Astrocyte (in vitro differentiated cells and primary cell): ENCODE data around the gene LZTS3. TPM values are rescaled to one million over a fixed set of nuclear protein-coding genes. Genes with fewer than 3 reads are reported as not detected.
A peak's percentile ranks its signal among the peaks of the same experiment; 100 is the strongest.

Experiments used
- DNase-seq: peaks from one replicate; pipeline ENCODE4 v3.0.0-alpha.2; 2010; ENCODE audit warnings: low read depth
- FAIRE-seq: peaks from 2 replicates; lab custom pipeline; 2011; peaks lifted over from hg19 to GRCh38; lab: Jason Lieb, UNC
- H2AFZ ChIP-seq: 2 replicates; pipeline ENCODE4 v1.6.0; 2012; ENCODE audit warnings: low read depth, low read length, inconsistent platforms
- H3K27ac ChIP-seq: 2 replicates; pipeline ENCODE4 v1.5.1; 2011; ENCODE audit warnings: low read depth, low read length, inconsistent platforms
- H3K27me3 ChIP-seq: 2 replicates; pipeline ENCODE4 v1.6.0; 2011; ENCODE audit warnings: low read length, inconsistent platforms; ENCODE audit not compliant: insufficient read depth
- H3K36me3 ChIP-seq: 2 replicates; pipeline ENCODE4 v1.5.1; 2011; ENCODE audit warnings: low read length, inconsistent platforms; ENCODE audit not compliant: insufficient read depth
- H3K4me1 ChIP-seq: 2 replicates; pipeline ENCODE4 v1.5.1; 2011; ENCODE audit warnings: low read length, inconsistent platforms; ENCODE audit not compliant: insufficient read depth
- H3K4me2 ChIP-seq: 2 replicates; pipeline ENCODE4 v1.6.0; 2012; ENCODE audit warnings: low read length, inconsistent platforms
- H3K4me3 ChIP-seq: 2 replicates; pipeline ENCODE4 v1.5.1; 2011; ENCODE audit warnings: low read depth, mild to moderate bottlenecking, low read length, inconsistent platforms; ENCODE audit not compliant: insufficient read depth
- H3K79me2 ChIP-seq: 2 replicates; pipeline ENCODE4 v1.6.0; 2012; ENCODE audit warnings: mild to moderate bottlenecking, low read length, inconsistent platforms; ENCODE audit not compliant: insufficient read depth
- H3K9ac ChIP-seq: 2 replicates; pipeline ENCODE4 v1.6.0; 2012; ENCODE audit warnings: mild to moderate bottlenecking, low read length, inconsistent platforms
- H3K9me3 ChIP-seq: 2 replicates; pipeline ENCODE4 v1.5.1; 2012; ENCODE audit warnings: low read depth, mild to moderate bottlenecking, low read length, inconsistent platforms; ENCODE audit not compliant: insufficient read depth
- H4K20me1 ChIP-seq: 2 replicates; pipeline ENCODE4 v1.6.0; 2012; ENCODE audit warnings: low read length, inconsistent platforms; ENCODE audit not compliant: insufficient read depth
- H3K27ac Mint-ChIP-seq: one replicate; pipeline ENCODE4 v1.8.0; 2021; ENCODE audit warnings: mild to moderate bottlenecking, mixed read lengths; ENCODE audit not compliant: unreplicated experiment
- H3K27me3 Mint-ChIP-seq: one replicate; pipeline ENCODE4 v1.8.0; 2021; ENCODE audit warnings: low read depth, mixed read lengths; ENCODE audit not compliant: unreplicated experiment
- H3K36me3 Mint-ChIP-seq: one replicate; pipeline ENCODE4 v1.8.0; 2021; ENCODE audit warnings: low read depth, mixed read lengths; ENCODE audit not compliant: unreplicated experiment
- H3K4me1 Mint-ChIP-seq: one replicate; pipeline ENCODE4 v1.8.0; 2021; ENCODE audit warnings: low read depth, mixed read lengths; ENCODE audit not compliant: unreplicated experiment
- H3K4me3 Mint-ChIP-seq: one replicate; pipeline ENCODE4 v1.8.0; 2021; ENCODE audit warnings: mild to moderate bottlenecking, moderate library complexity, mixed read lengths; ENCODE audit not compliant: unreplicated experiment
- H3K9me3 Mint-ChIP-seq: one replicate; pipeline ENCODE4 v1.8.0; 2021; ENCODE audit warnings: mild to moderate bottlenecking, mixed read lengths; ENCODE audit not compliant: unreplicated experiment
- CTCF ChIP-seq: IDR thresholded peaks from 2 replicates; pipeline ENCODE4 v1.5.1; 2011; ENCODE audit warnings: low read depth, mild to moderate bottlenecking, inconsistent platforms, low read length, moderate library complexity; ENCODE audit not compliant: insufficient read depth
- EZH2 ChIP-seq: IDR thresholded peaks from 2 replicates; pipeline ENCODE4 v1.6.1; 2012; ENCODE audit warnings: mild to moderate bottlenecking, low read length, inconsistent platforms; ENCODE audit not compliant: insufficient read depth
- total RNA-seq: library from RNA; stranded (reverse); gene quantifications from 2 replicates; pipeline ENCODE4 v1.2.1, GENCODE V29; 2021

Gene LZTS3
- total RNA-seq, 1 donor from 2014 or later, result 12.6 TPM

- Histone ChIP-seq H3K27me3 (peaks cover 7% of the 10 kb centered on the region), H3K4me3 (no peak overlapping the region), H3K36me3 (no peaks in the 10 kb centered on the region), H2AFZ (no peak overlapping the region), H3K27ac (no peak overlapping the region), H3K4me1 (peaks cover 7% of the 10 kb centered on the region), H3K9ac (no peak overlapping the region), H3K9me3 (no peaks in the 10 kb centered on the region), H4K20me1 (peaks cover 15% of the 10 kb centered on the region), H3K4me2 (no peak overlapping the region), H3K79me2 (no peaks in the 10 kb centered on the region)
- Mint-ChIP-seq H3K4me3 (peak overlapping the region; percentile 20), H3K27ac (no peak overlapping the region), H3K27me3 (peaks cover 14% of the 10 kb centered on the region), H3K9me3 (no peaks in the 10 kb centered on the region), H3K36me3 (peaks cover 8% of the 10 kb centered on the region), H3K4me1 (no peaks in the 10 kb centered on the region)
- no peak for FAIRE-seq
- TF ChIP-seq CTCF (no peak), EZH2 (no peak)
- DNase-seq, result no peak
Measured at GRCh38 chr20:3168079-3168828, 5.1 kb downstream of the LZTS3 start.

DNA sequence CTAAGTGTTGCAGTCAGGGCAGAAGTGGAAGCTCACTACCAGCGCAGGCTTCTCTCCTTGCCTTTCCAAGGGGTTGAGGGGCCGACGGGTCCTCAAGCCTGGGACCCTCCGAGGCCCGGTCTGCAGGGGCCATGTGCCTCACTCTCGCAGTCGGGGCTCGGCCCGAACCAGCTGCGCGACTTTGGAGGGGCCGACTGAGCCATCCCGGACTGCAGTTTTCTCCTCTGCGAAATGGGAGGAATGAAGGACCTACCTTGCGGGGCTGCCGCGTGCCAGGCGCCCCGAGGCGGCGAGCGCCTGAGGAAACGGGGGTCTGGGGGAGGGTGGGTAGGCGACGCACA, 5.6 kb downstream of the LZTS3 start:
- H3K9me3 Mint-ChIP-seq, result no peaks in the 10 kb centered on the region
- Histone ChIP-seq H4K20me1 (peaks cover 15% of the 10 kb centered on the region), H3K27me3 (peaks cover 7% of the 10 kb centered on the region), H3K4me2 (no peak overlapping the region), H3K4me1 (peaks cover 5% of the 10 kb centered on the region), H3K9ac (no peak overlapping the region), H3K36me3 (no peaks in the 10 kb centered on the region), H3K79me2 (no peaks in the 10 kb centered on the region), H3K9me3 (no peaks in the 10 kb centered on the region), H2AFZ (no peak overlapping the region), H3K4me3 (no peak overlapping the region), H3K27ac (no peak overlapping the region)
- no peak overlapping the region for H3K4me3 Mint-ChIP-seq
- H3K27ac Mint-ChIP-seq, result no peak overlapping the region
- H3K4me1 Mint-ChIP-seq, result no peaks in the 10 kb centered on the region
- no peak for TF ChIP-seq CTCF
- no peak for TF ChIP-seq EZH2
- FAIRE-seq (no peak), DNase-seq (no peak)
- H3K36me3 Mint-ChIP-seq, result peaks cover 9% of the 10 kb centered on the region
- H3K27me3 Mint-ChIP-seq, result peaks cover 14% of the 10 kb centered on the region

DNA sequence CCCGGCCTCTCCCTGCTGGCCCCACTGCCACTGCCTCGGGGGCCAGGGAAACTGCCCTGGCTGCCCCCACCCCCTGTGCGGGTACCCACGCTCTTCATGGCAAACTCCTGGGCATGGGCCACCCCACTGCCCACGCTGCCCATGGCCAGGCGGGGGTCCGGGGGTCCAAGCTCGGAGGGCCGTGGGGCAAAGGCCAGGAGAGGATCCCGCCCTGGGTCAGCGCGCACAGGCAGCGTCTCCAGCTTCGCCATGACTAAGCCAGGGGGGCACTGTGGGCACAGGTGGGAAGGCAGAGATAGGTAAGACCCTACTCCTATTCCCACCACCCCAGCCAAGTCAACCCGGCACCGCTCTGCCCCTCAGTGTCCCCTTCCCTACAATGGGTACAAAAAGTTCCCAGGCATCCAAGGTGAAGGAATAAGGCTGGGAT, 6.4 kb downstream of the LZTS3 start:
- Histone ChIP-seq H3K27ac (no peak overlapping the region), H3K4me3 (no peak overlapping the region), H3K9me3 (no peaks in the 10 kb centered on the region), H3K4me1 (no peaks in the 10 kb centered on the region), H4K20me1 (peaks cover 7% of the 10 kb centered on the region), H3K9ac (no peak overlapping the region), H3K27me3 (peaks cover 7% of the 10 kb centered on the region), H3K36me3 (no peaks in the 10 kb centered on the region), H3K4me2 (no peak overlapping the region), H3K79me2 (no peaks in the 10 kb centered on the region), H2AFZ (no peak overlapping the region)
- Mint-ChIP-seq H3K27ac (no peak overlapping the region), H3K36me3 (peaks cover 9% of the 10 kb centered on the region), H3K27me3 (peaks cover 14% of the 10 kb centered on the region), H3K4me3 (no peak overlapping the region), H3K9me3 (no peaks in the 10 kb centered on the region), H3K4me1 (no peaks in the 10 kb centered on the region)
- FAIRE-seq, result no peak
- TF ChIP-seq CTCF (no peak), EZH2 (no peak)
- no peak for DNase-seq
